Measurements from ENCODE around the gene CGB3.
"Not testable (repeated sequence)": the region's sequence is repeated elsewhere in the genome, so short reads cannot be mapped to it uniquely, and the experiment has no call there.

- not testable (repeated sequence) for TF ChIP-seq POLR2A (IDR thresholded peaks at IDR 0.05; ENCODE audit: low read depth, low read length); SUPT20H (IDR thresholded peaks at IDR 0.05; ENCODE audit: borderline replicate concordance, control insufficient read depth, low read depth, low read length); ZNF274 (IDR thresholded peaks at IDR 0.05; ENCODE audit: insufficient read depth, insufficient read length); TAF1 (IDR thresholded peaks at IDR 0.05; ENCODE audit: borderline replicate concordance, low read depth, low read length); CTCF (IDR thresholded peaks at IDR 0.05 in 2 of 3, conservative IDR thresholded peaks at IDR 0.05 in 1 of 3; ENCODE audit: control insufficient read depth in 2 of 3, extremely low read depth in 1 of 3, insufficient read depth in 1 of 3, low read depth in 3 of 3, low read length in 3 of 3); POLR2AphosphoS5 (IDR thresholded peaks at IDR 0.05; ENCODE audit: low read length)
Measured at GRCh38 chr19:49042666-49043065, 18.5 kb upstream of the CGB3 start.

Data from GM12878 (cell line).